ENCODE results near the gene HIBADH.

HIBADH gene

GRCh38 chr7:27633062-27633461, 29.6 kb downstream of the HIBADH start:
- no peaks in the 10 kb centered on the region for H3K27me3 ChIP-seq (replicated peaks; ENCODE audit: control insufficient read depth, insufficient read depth, low read length)
- H3K36me3 ChIP-seq (ENCODE audit: control insufficient read depth, insufficient read depth, low read length): no peaks in the 10 kb centered on the region
- TF ChIP-seq CTCF (IDR thresholded peaks at IDR 0.05; ENCODE audit: insufficient read depth, low read length, poor library complexity, severe bottlenecking): no peak
- no peak for DNase-seq (ENCODE audit: extremely low read depth, insufficient read length)
- H3K4me3 ChIP-seq (replicated peaks; ENCODE audit: low read depth, low read length): no peak overlapping the region

GRCh38 chr7:27631391-27631790, 31.3 kb downstream of the HIBADH start:
- no peaks in the 10 kb centered on the region for H3K36me3 ChIP-seq (ENCODE audit: control insufficient read depth, insufficient read depth, low read length)
- H3K27me3 ChIP-seq (replicated peaks; ENCODE audit: control insufficient read depth, insufficient read depth, low read length): no peaks in the 10 kb centered on the region
- no peak for TF ChIP-seq CTCF (IDR thresholded peaks at IDR 0.05; ENCODE audit: insufficient read depth, low read length, poor library complexity, severe bottlenecking)
- DNase-seq (ENCODE audit: extremely low read depth, insufficient read length): no peak
- H3K4me3 ChIP-seq (replicated peaks; ENCODE audit: low read depth, low read length): no peak overlapping the region

- DNase-seq (ENCODE audit: extremely low read depth, insufficient read length): no peak
- no peak for TF ChIP-seq CTCF (IDR thresholded peaks at IDR 0.05; ENCODE audit: insufficient read depth, low read length, poor library complexity, severe bottlenecking)
- H3K4me3 ChIP-seq (replicated peaks; ENCODE audit: low read depth, low read length): no peak overlapping the region
- H3K36me3 ChIP-seq (ENCODE audit: control insufficient read depth, insufficient read depth, low read length): no peaks in the 10 kb centered on the region
- no peaks in the 10 kb centered on the region for H3K27me3 ChIP-seq (replicated peaks; ENCODE audit: control insufficient read depth, insufficient read depth, low read length)
Observed at GRCh38 chr7:27627146-27627545, 35.5 kb downstream of the HIBADH start.

- H3K27me3 ChIP-seq (replicated peaks; ENCODE audit: control insufficient read depth, insufficient read depth, low read length): no peaks in the 10 kb centered on the region
- no peak for DNase-seq (ENCODE audit: extremely low read depth, insufficient read length)
- TF ChIP-seq CTCF (IDR thresholded peaks at IDR 0.05; ENCODE audit: insufficient read depth, low read length, poor library complexity, severe bottlenecking): no peak
- H3K4me3 ChIP-seq (replicated peaks; ENCODE audit: low read depth, low read length): no peak overlapping the region
- no peaks in the 10 kb centered on the region for H3K36me3 ChIP-seq (ENCODE audit: control insufficient read depth, insufficient read depth, low read length)
Observed at GRCh38 chr7:27619492-27619891, 43.2 kb downstream of the HIBADH start.

GRCh38 chr7:27617651-27618381, 44.9 kb downstream of the HIBADH start:
- Histone ChIP-seq H3K27me3 (replicated peaks; ENCODE audit: control insufficient read depth, insufficient read depth, low read length) (no peaks in the 10 kb centered on the region), H3K4me3 (replicated peaks; ENCODE audit: low read depth, low read length) (no peak overlapping the region), H3K36me3 (ENCODE audit: control insufficient read depth, insufficient read depth, low read length) (no peaks in the 10 kb centered on the region)
- DNase-seq (ENCODE audit: extremely low read depth, insufficient read length): no peak
- TF ChIP-seq CTCF (IDR thresholded peaks at IDR 0.05; ENCODE audit: insufficient read depth, low read length, poor library complexity, severe bottlenecking): no peak

Measured in GM06990 (cell line).